Stimulated activated CD8-positive, alpha-beta memory T cell treated with anti-CD3 and anti-CD28 coated beads, Interleukin-7, amount 100 ng/mL, for 1 hour (primary cell): Measurements from ENCODE around the gene ARFRP1.
"Not testable (repeated sequence)": the region's sequence is repeated elsewhere in the genome, so short reads cannot be mapped to it uniquely, and the experiment has no call there.

Source experiments
- DNase-seq, 2 donors: peaks; one replicate each; pipeline ENCODE4 v3.0.0-alpha.2; 2020; ENCODE audit warnings: low read depth in 2 of 2

The ARFRP1 gene

GRCh38 chr20:63656451-63656850, 51.3 kb downstream of the ARFRP1 start:
- no peak for DNase-seq

- no peak for DNase-seq
Measured at GRCh38 chr20:63655249-63655648, 52.5 kb downstream of the ARFRP1 start.

- DNase-seq = no peak
Measured at GRCh38 chr20:63653974-63654668, 53.7 kb downstream of the ARFRP1 start.

- DNase-seq = peak in 1 of 2 donors; percentile 45
Measured at GRCh38 chr20:63653041-63653973, 54.5 kb downstream of the ARFRP1 start, which contains the start of gene STMN3. TSS of gene STMN3 (minus strand) at chr20:63653424. CDS start at chr20:63653345, 79 bp downstream.

- DNase-seq = no peak
Measured at GRCh38 chr20:63652192-63652980, 55.4 kb downstream of the ARFRP1 start.

GRCh38 chr20:63651942-63652191, 55.9 kb downstream of the ARFRP1 start:
- no peak for DNase-seq

GRCh38 chr20:63650486-63650885, 57.3 kb downstream of the ARFRP1 start:
- not testable (repeated sequence) for DNase-seq

GRCh38 chr20:63648895-63649589, 58.7 kb downstream of the ARFRP1 start:
- DNase-seq = no peak
